Measurements from ENCODE around the gene TDRD3. TPM values are rescaled to one million over a fixed set of nuclear protein-coding genes. Genes with fewer than 3 reads are reported as not detected.

The TDRD3 gene
- 20.1 and 29.5 TPM in 2 replicates for total RNA-seq
- polyA plus RNA-seq: 20.8 and 24.5 TPM in 2 replicates

DNA sequence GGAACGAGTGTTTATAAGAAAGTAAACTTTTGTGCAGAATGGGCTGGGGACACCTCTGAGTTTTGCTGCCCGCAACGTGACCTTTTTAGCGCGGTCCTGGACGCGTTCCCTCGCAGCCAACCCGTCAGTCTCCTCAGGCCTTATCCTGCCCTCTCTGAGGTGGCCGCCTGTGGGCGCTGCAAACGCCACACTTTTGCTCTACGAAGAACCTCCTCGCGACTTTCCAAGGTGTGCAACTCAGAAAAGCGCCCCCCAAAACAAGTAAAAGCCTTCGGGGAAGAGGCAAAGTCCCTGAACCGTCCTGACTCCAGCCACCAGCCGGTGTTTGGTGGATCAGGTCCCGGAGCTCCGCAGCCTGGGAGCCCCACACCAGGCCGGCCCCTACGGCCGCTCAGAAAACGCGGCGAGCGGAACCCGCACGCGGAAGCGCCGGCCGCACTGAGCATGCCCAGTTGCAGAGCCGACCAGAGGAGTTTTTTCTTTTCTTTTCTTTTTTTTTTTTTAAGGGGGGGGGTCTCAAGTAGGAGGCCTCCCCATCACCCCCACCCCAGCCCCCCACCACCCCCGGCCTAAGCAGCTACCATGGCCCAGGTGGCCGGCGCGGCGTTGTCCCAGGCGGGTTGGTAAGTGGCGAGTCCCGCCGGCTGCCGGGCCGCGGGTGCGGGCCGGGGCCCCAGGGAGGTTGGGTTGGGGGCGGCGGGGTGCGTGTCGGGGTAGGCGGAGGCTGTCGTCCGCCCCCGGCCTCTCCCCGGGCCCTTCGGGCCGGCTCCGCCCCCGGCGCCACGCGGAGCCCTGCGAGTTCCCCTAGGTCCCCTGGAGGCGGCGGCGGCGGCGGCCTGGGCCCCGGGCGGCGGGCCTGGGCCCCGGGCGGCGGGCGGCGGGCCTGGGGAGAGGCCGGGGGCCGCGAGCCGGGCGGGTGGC lies at the start of gene TDRD3:
Gene TDRD3 (plus strand): TSS at position 438 of the 921 bp plus-strand sequence. CDS start 145 bp downstream, at position 583.
- Histone ChIP-seq H3K27me3 (no peaks in the 10 kb centered on the region), H3K4me3 (peak within 1 kb of the TSS; percentile 68), H3K9me3 (ENCODE audit: low read depth) (no peaks in the 10 kb centered on the region), H3K27ac (peak within 1 kb of the TSS; percentile 98), H3K4me1 (ENCODE audit: low read depth) (peaks cover 37% of the 10 kb centered on the region), H3K36me3 (no peaks in the 10 kb centered on the region)
- TF ChIP-seq, protein P1, sequence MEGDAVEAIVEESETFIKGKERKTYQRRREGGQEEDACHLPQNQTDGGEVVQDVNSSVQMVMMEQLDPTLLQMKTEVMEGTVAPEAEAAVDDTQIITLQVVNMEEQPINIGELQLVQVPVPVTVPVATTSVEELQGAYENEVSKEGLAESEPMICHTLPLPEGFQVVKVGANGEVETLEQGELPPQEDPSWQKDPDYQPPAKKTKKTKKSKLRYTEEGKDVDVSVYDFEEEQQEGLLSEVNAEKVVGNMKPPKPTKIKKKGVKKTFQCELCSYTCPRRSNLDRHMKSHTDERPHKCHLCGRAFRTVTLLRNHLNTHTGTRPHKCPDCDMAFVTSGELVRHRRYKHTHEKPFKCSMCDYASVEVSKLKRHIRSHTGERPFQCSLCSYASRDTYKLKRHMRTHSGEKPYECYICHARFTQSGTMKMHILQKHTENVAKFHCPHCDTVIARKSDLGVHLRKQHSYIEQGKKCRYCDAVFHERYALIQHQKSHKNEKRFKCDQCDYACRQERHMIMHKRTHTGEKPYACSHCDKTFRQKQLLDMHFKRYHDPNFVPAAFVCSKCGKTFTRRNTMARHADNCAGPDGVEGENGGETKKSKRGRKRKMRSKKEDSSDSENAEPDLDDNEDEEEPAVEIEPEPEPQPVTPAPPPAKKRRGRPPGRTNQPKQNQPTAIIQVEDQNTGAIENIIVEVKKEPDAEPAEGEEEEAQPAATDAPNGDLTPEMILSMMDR (IDR thresholded peaks at IDR 0.05; ENCODE audit: low read depth, low read length): peak; percentile 78
- peak; percentile 89 to 90 for DNase-seq (ENCODE audit: low read depth in 1 of 2, low spot score in 1 of 2)

- no peak for DNase-seq (ENCODE audit: low read depth in 1 of 2, low spot score in 1 of 2)
- H3K9me3 ChIP-seq (ENCODE audit: low read depth): no peaks in the 10 kb centered on the region
- H3K4me1 ChIP-seq (ENCODE audit: low read depth): no peaks in the 10 kb centered on the region
- no peaks in the 10 kb centered on the region for H3K36me3 ChIP-seq
- no peak overlapping the region for H3K27ac ChIP-seq
- H3K27me3 ChIP-seq: no peaks in the 10 kb centered on the region
- no peak overlapping the region for H3K4me3 ChIP-seq
- TF ChIP-seq, protein P1 (IDR thresholded peaks at IDR 0.05; ENCODE audit: low read depth, low read length): no peak
Observed at GRCh38 chr13:60347690-60348089, 49.3 kb upstream of the TDRD3 start.

GRCh38 chr13:60348097-60348496 lies 48.9 kb upstream of the TDRD3 start:
- TF ChIP-seq, protein P1 (IDR thresholded peaks at IDR 0.05; ENCODE audit: low read depth, low read length): no peak
- Histone ChIP-seq H3K27ac (no peak overlapping the region), H3K9me3 (ENCODE audit: low read depth) (no peaks in the 10 kb centered on the region), H3K36me3 (no peaks in the 10 kb centered on the region), H3K27me3 (no peaks in the 10 kb centered on the region), H3K4me3 (no peak overlapping the region), H3K4me1 (ENCODE audit: low read depth) (no peaks in the 10 kb centered on the region)
- DNase-seq (ENCODE audit: low read depth in 1 of 2, low spot score in 1 of 2): no peak

- DNase-seq (ENCODE audit: low read depth in 1 of 2, low spot score in 1 of 2): peak in 1 of 2 donors; percentile 91
- no peak overlapping the region for H3K27ac ChIP-seq
- TF ChIP-seq, protein P1 (IDR thresholded peaks at IDR 0.05; ENCODE audit: low read depth, low read length): no peak
- no peaks in the 10 kb centered on the region for H3K9me3 ChIP-seq (ENCODE audit: low read depth)
- no peaks in the 10 kb centered on the region for H3K27me3 ChIP-seq
- no peaks in the 10 kb centered on the region for H3K36me3 ChIP-seq
- H3K4me1 ChIP-seq (ENCODE audit: low read depth): no peaks in the 10 kb centered on the region
- no peak overlapping the region for H3K4me3 ChIP-seq
Observed at GRCh38 chr13:60351326-60351725, 45.7 kb upstream of the TDRD3 start.

- TF ChIP-seq, protein P1 (IDR thresholded peaks at IDR 0.05; ENCODE audit: low read depth, low read length): no peak
- Histone ChIP-seq H3K4me3 (no peak overlapping the region), H3K27me3 (no peaks in the 10 kb centered on the region), H3K4me1 (ENCODE audit: low read depth) (no peaks in the 10 kb centered on the region), H3K36me3 (no peaks in the 10 kb centered on the region), H3K27ac (no peak overlapping the region), H3K9me3 (ENCODE audit: low read depth) (no peaks in the 10 kb centered on the region)
- no peak for DNase-seq (ENCODE audit: low read depth in 1 of 2, low spot score in 1 of 2)
Observed at GRCh38 chr13:60351855-60352615, 45.0 kb upstream of the TDRD3 start.

All from cardiac muscle cell (in vitro differentiated cells and primary cell).